Thoracic aorta (tissue), 2 donors: ENCODE measurements around the gene GDF3. TPM values are rescaled to one million over a fixed set of nuclear protein-coding genes. Genes with fewer than 3 reads are reported as not detected.
"Not testable (repeated sequence)": the region's sequence is repeated elsewhere in the genome, so short reads cannot be mapped to it uniquely, and the experiment has no call there.

ENCODE experiments used
- ATAC-seq: fragments of 150-250 bp; one replicate; pipeline ENCODE4 v1.8.0; 2017; ENCODE audit warnings: low read depth; ENCODE audit not compliant: insufficient number of reproducible peaks, low FRiP score
- DNase-seq: peaks from one replicate; pipeline ENCODE4 v3.0.0-alpha.2; 2020; ENCODE audit warnings: low spot score
- H3K27ac ChIP-seq, 2 donors: fragments of 200-600 bp; sonication (generic); 1 replicate in 1 of 2; 2 replicates in 1 of 2; pipeline ENCODE4 v1.5.1; 2016; ENCODE audit warnings: mild to moderate bottlenecking in 2 of 2, moderate library complexity in 2 of 2
- H3K27me3 ChIP-seq: fragments of 200-600 bp; sonication (generic); replicated peaks from 2 replicates; pipeline ENCODE4 v1.6.0; 2016; ENCODE audit warnings: mild to moderate bottlenecking; ENCODE audit not compliant: insufficient read depth
- H3K36me3 ChIP-seq: fragments of 200-600 bp; sonication (generic); one replicate; pipeline ENCODE4 v1.5.1; 2016
- H3K4me1 ChIP-seq, 2 donors: fragments of 200-600 bp; sonication (generic); 1 replicate in 1 of 2; 2 replicates in 1 of 2; pipeline versions ENCODE4 v1.5.1 to v1.6.0; 2016; ENCODE audit warnings: low read depth in 2 of 2, mild to moderate bottlenecking in 1 of 2; ENCODE audit not compliant: control insufficient read depth in 1 of 2
- H3K4me3 ChIP-seq: fragments of 200-600 bp; sonication (generic); 2 replicates; pipeline ENCODE4 v1.5.1; 2016; ENCODE audit warnings: mild to moderate bottlenecking
- H3K9me3 ChIP-seq: fragments of 200-600 bp; sonication (generic); 2 replicates; pipeline ENCODE4 v1.5.1; 2016
- CTCF ChIP-seq: fragments of 200-600 bp; sonication (generic); IDR thresholded peaks from one replicate; pipeline ENCODE4 v1.5.1; 2019; ENCODE audit warnings: antibody characterized with exemption
- total RNA-seq, 2 donors: library from RNA; depleted of rRNA; stranded (reverse); fragments of >200 nt; gene quantifications; one replicate each; pipeline versions ENCODE4 v1.1.0 to v1.2.3, GENCODE V29; 2016

Gene GDF3
- not detected for total RNA-seq

GRCh38 chr12:7695566-7696197 is at the start of gene GDF3:
Gene GDF3, minus strand, starts transcription at chr12:7695775. Its CDS starts 47 bp downstream, at chr12:7695728.
- no peaks in the 10 kb centered on the region for H3K9me3 ChIP-seq
- no peak for ATAC-seq
- DNase-seq = no peak
- no peaks in the 10 kb centered on the region for H3K36me3 ChIP-seq
- TF ChIP-seq CTCF = no peak
- H3K4me3 ChIP-seq = peak within 1 kb of the TSS; percentile 53
- H3K4me1 ChIP-seq = peaks cover 4 to 6% of the 10 kb centered on the region in 2 donors
- no peaks in the 10 kb centered on the region for H3K27me3 ChIP-seq
- H3K27ac ChIP-seq = no peak within 1 kb of the TSS

- Histone ChIP-seq H3K4me3 (no peak overlapping the region), H3K9me3 (no peaks in the 10 kb centered on the region), H3K27me3 (no peaks in the 10 kb centered on the region), H3K36me3 (no peaks in the 10 kb centered on the region), H3K27ac (no peak overlapping the region), H3K4me1 (no peaks in the 10 kb centered on the region)
- no peak for DNase-seq
- TF ChIP-seq CTCF = no peak
- no peak for ATAC-seq
These were observed 37.4 kb upstream of the GDF3 start for GRCh38 chr12:7732993-7733392.

- ATAC-seq (no peak), DNase-seq (no peak)
- H3K9me3 ChIP-seq = no peaks in the 10 kb centered on the region
These were observed 35.9 kb upstream of the GDF3 start for GRCh38 chr12:7731486-7731885.

GRCh38 chr12:7730984-7731383 is 35.4 kb upstream of the GDF3 start:
- not testable (repeated sequence) for ATAC-seq, H3K9me3 ChIP-seq, H3K4me3 ChIP-seq, H3K27me3 ChIP-seq, DNase-seq, H3K27ac ChIP-seq, H3K4me1 ChIP-seq, H3K36me3 ChIP-seq

More at GRCh38 chr12:7731486-7731885, 35.9 kb upstream of the GDF3 start:
- Histone ChIP-seq H3K27me3 (no peaks in the 10 kb centered on the region), H3K4me3 (no peak overlapping the region), H3K27ac (no peak overlapping the region), H3K36me3 (no peaks in the 10 kb centered on the region), H3K4me1 (no peaks in the 10 kb centered on the region)
- no peak for TF ChIP-seq CTCF

GRCh38 chr12:7729746-7730145 is 34.2 kb upstream of the GDF3 start:
- TF ChIP-seq CTCF = no peak
- H3K9me3 ChIP-seq = no peaks in the 10 kb centered on the region
- ATAC-seq (no peak), DNase-seq (no peak)
- no peaks in the 10 kb centered on the region for H3K4me1 ChIP-seq
- H3K4me3 ChIP-seq = no peak overlapping the region
- H3K27me3 ChIP-seq = no peaks in the 10 kb centered on the region
- H3K27ac ChIP-seq = no peak overlapping the region
- no peaks in the 10 kb centered on the region for H3K36me3 ChIP-seq

- TF ChIP-seq CTCF = no peak
These were observed 28.4 kb upstream of the GDF3 start for GRCh38 chr12:7723926-7724325.

More at GRCh38 chr12:7723926-7724325, 28.4 kb upstream of the GDF3 start:
- H3K4me1 ChIP-seq = no peaks in the 10 kb centered on the region
- no peak overlapping the region for H3K4me3 ChIP-seq
- H3K27ac ChIP-seq = no peak overlapping the region
- H3K9me3 ChIP-seq = no peaks in the 10 kb centered on the region
- DNase-seq (no peak), ATAC-seq (no peak)
- H3K36me3 ChIP-seq = no peaks in the 10 kb centered on the region
- no peaks in the 10 kb centered on the region for H3K27me3 ChIP-seq
